DOHH2 (cell line): ENCODE data around the gene COL17A1.

ENCODE experiments used
- H3F3A ChIP-seq: fragments of 200-600 bp; sonication (generic), shearing (Covaris generic); 2 replicates; pipeline ENCODE4 v1.6.0; 2016; ENCODE audit warnings: antibody characterized with exemption, mild to moderate bottlenecking; ENCODE audit not compliant: control insufficient read depth, insufficient read depth
- H3K27ac ChIP-seq: fragments of 200-600 bp; sonication (generic); 2 replicates; pipeline ENCODE4 v1.5.1; 2014; ENCODE audit warnings: low read depth, mild to moderate bottlenecking, low read length, moderate library complexity
- H3K27me3 ChIP-seq: fragments of 200-600 bp; sonication (generic); 2 replicates; pipeline ENCODE4 v1.6.1; 2014; ENCODE audit warnings: mild to moderate bottlenecking, low read length, mixed read lengths; ENCODE audit not compliant: control insufficient read depth
- H3K36me3 ChIP-seq: fragments of 200-600 bp; sonication (generic); 2 replicates; pipeline ENCODE4 v1.6.1; 2014; ENCODE audit warnings: mild to moderate bottlenecking, low read length, moderate library complexity, mixed read lengths; ENCODE audit not compliant: control insufficient read depth
- H3K4me1 ChIP-seq: fragments of 200-600 bp; sonication (generic); 2 replicates; pipeline ENCODE4 v1.6.1; 2014; ENCODE audit warnings: mild to moderate bottlenecking, low read length, mixed read lengths; ENCODE audit not compliant: control insufficient read depth
- H3K4me2 ChIP-seq: fragments of 200-600 bp; sonication (generic); 2 replicates; pipeline ENCODE4 v1.6.0; 2014; ENCODE audit warnings: mild to moderate bottlenecking, low read length, moderate library complexity
- H3K4me3 ChIP-seq: fragments of 200-600 bp; sonication (generic); 2 replicates; pipeline ENCODE4 v1.5.1; 2014; ENCODE audit warnings: mild to moderate bottlenecking, low read length, mixed read lengths
- H3K79me2 ChIP-seq: fragments of 200-600 bp; sonication (generic); 2 replicates; pipeline ENCODE4 v1.6.1; 2014; ENCODE audit warnings: mild to moderate bottlenecking, low read length, mixed read lengths; ENCODE audit not compliant: control insufficient read depth
- H3K9me2 ChIP-seq: fragments of 200-600 bp; sonication (generic); replicated peaks from 2 replicates; pipeline ENCODE4 v1.6.1; 2014; ENCODE audit warnings: mild to moderate bottlenecking, low read length, mixed read lengths; ENCODE audit not compliant: control insufficient read depth
- H3K9me3 ChIP-seq: fragments of 200-600 bp; sonication (generic); 2 replicates; pipeline ENCODE4 v1.6.1; 2014; ENCODE audit warnings: antibody characterized with exemption, low read length, mixed read lengths; ENCODE audit not compliant: control insufficient read depth, insufficient read depth
- H4K20me1 ChIP-seq: fragments of 200-600 bp; sonication (generic); 2 replicates; pipeline ENCODE4 v1.6.0; 2014; ENCODE audit warnings: low read depth, mild to moderate bottlenecking, antibody characterized with exemption, low read length, moderate library complexity; ENCODE audit not compliant: control insufficient read depth, insufficient read depth
- EZH2phosphoT487 ChIP-seq: fragments of 200-600 bp; sonication (generic); IDR thresholded peaks from 2 replicates; pipeline ENCODE4 v1.6.1; 2017; ENCODE audit warnings: borderline replicate concordance, mild to moderate bottlenecking, antibody characterized with exemption, low read length, moderate library complexity, mixed read lengths
- TF ChIP-seq, protein P1 (sequence below): fragments of 200-600 bp; sonication (generic); IDR thresholded peaks from one replicate; pipeline ENCODE4 v1.5.1; 2014; ENCODE audit warnings: antibody characterized with exemption, mild to moderate bottlenecking, low read depth, low read length; ENCODE audit not compliant: poor library complexity, severe bottlenecking

Gene COL17A1

DNA sequence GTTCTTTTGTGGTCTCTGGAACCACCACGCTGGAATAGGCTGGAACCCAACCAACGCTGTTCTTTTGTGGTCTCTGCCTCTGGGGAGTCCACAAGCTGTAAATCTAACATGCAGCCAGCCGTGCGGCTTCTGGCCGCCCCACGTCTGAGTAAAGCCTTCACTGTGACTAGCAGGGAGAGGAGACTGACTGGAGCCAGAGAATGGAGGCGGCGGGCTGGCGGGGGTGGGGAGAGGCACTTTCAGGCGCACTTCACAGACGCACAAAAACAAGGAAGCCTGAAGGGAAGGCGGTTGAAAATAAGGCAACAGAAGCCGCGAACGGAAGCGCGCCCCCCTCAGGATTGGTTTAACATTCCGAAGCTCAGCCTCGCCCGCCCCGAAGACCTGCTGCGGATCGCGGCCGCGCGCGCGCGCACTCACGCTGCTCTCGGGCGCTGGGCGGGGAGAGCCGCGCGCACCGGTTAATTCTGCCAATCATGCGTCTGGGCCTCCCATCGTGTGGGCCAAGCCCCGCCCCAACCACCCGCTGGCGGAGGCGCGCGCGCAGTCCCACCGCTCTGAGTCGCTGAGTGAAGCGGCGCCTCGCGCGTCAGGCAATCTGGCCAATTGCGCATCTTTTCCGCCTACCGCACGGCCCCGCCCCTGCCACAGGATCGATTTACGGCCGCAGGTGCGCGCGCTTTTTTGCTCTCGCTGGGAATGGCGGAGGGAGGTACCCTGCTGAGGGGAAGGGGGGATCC is 36.0 kb upstream of the COL17A1 start, which contains the start of gene SFR1:
SFR1 (plus strand) TSS at position 687 of the 740 bp plus-strand sequence; CDS start at position 700, 13 bp downstream.
- peaks cover 5% of the 10 kb centered on the region; the same call in 1 of the 2 replicates for H3F3A ChIP-seq
- peak within 1 kb of the TSS; percentile 86 for H3K27ac ChIP-seq
- no peak for TF ChIP-seq EZH2phosphoT487
- TF ChIP-seq, protein P1, sequence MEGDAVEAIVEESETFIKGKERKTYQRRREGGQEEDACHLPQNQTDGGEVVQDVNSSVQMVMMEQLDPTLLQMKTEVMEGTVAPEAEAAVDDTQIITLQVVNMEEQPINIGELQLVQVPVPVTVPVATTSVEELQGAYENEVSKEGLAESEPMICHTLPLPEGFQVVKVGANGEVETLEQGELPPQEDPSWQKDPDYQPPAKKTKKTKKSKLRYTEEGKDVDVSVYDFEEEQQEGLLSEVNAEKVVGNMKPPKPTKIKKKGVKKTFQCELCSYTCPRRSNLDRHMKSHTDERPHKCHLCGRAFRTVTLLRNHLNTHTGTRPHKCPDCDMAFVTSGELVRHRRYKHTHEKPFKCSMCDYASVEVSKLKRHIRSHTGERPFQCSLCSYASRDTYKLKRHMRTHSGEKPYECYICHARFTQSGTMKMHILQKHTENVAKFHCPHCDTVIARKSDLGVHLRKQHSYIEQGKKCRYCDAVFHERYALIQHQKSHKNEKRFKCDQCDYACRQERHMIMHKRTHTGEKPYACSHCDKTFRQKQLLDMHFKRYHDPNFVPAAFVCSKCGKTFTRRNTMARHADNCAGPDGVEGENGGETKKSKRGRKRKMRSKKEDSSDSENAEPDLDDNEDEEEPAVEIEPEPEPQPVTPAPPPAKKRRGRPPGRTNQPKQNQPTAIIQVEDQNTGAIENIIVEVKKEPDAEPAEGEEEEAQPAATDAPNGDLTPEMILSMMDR = peak; percentile 72

DNA sequence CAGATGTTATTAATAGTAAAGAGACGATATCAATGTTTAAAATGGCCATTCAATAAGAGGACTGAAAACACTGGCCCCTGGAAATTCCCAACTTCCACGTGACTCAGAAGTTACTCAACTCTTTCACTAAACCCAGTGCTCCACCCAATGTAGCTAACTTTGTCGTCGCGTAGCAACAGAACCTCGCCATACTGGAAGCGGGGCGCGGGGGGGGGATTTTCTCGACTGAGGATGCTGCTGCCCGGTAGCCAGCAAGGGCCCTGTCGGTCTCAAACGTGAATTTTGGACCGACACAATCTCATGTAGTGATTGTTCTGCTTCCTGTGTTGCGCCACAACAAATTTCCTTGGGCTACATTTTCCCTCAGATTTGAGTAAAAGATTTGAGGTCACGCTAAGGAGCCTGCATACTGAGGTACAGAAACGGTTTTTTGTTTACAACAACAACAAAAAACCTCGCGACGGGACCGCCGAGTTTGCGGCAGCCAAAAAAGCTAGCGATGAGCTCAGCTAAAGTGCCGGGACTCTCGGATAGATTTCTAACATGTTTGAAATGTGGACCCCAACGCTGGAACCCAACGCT is 35.3 kb upstream of the COL17A1 start:
- TF ChIP-seq, protein P1 = no peak
- TF ChIP-seq EZH2phosphoT487 = no peak
- H4K20me1 ChIP-seq = no peaks in the 10 kb centered on the region
- H3K27ac ChIP-seq = peak overlapping the region; percentile 86
- no peaks in the 10 kb centered on the region for H3K9me3 ChIP-seq
- H3K4me2 ChIP-seq = peak overlapping the region; percentile 88
- H3K9me2 ChIP-seq = no peaks in the 10 kb centered on the region
- H3K4me3 ChIP-seq = peak overlapping the region; percentile 87
- peaks cover 17% of the 10 kb centered on the region for H3K79me2 ChIP-seq
- H3K27me3 ChIP-seq = no peaks in the 10 kb centered on the region
- H3F3A ChIP-seq = peaks cover 5% of the 10 kb centered on the region; the same call in 1 of the 2 replicates
- H3K4me1 ChIP-seq = peaks cover 30% of the 10 kb centered on the region
- peaks cover 22% of the 10 kb centered on the region for H3K36me3 ChIP-seq

More for the DNA sequence above, 36.0 kb upstream of the COL17A1 start, which contains the start of gene SFR1:
- Histone ChIP-seq H3K27me3 (no peaks in the 10 kb centered on the region), H4K20me1 (no peaks in the 10 kb centered on the region), H3K36me3 (peaks cover 23% of the 10 kb centered on the region), H3K9me2 (no peaks in the 10 kb centered on the region), H3K4me3 (peak within 1 kb of the TSS; percentile 95), H3K4me2 (peak within 1 kb of the TSS; percentile 88), H3K79me2 (peaks cover 17% of the 10 kb centered on the region), H3K9me3 (no peaks in the 10 kb centered on the region), H3K4me1 (peaks cover 30% of the 10 kb centered on the region)

DNA sequence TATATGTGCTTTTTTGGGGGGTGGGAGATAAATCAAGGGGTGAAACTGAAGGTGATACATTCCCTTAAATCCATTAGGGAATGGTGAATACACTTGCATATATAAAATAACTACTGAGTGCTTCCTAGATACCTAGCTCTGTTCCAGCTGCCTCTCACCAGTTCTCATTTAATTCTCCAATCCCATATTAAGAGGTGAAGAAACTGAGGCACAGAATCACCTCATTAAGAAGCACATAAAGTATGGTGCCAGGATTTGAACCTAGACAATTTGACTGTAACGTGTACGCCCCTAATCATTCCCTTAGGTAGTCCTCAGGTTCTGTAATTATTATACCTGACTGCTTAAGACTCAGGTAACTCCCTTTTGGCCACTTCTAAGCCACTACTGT is 34.8 kb upstream of the COL17A1 start:
- peaks cover 19% of the 10 kb centered on the region for H3K36me3 ChIP-seq

More for the DNA sequence above, 34.8 kb upstream of the COL17A1 start:
- Histone ChIP-seq H4K20me1 (no peaks in the 10 kb centered on the region), H3K9me2 (no peaks in the 10 kb centered on the region), H3K9me3 (no peaks in the 10 kb centered on the region), H3K4me2 (peak overlapping the region; percentile 88), H3F3A (peaks cover 5% of the 10 kb centered on the region; the same call in 1 of the 2 replicates), H3K27me3 (no peaks in the 10 kb centered on the region), H3K4me1 (peaks cover 30% of the 10 kb centered on the region), H3K27ac (peak overlapping the region; percentile 86; the same call in 1 of the 2 replicates), H3K79me2 (peaks cover 17% of the 10 kb centered on the region), H3K4me3 (peak overlapping the region; percentile 87)
- TF ChIP-seq EZH2phosphoT487 = no peak
- TF ChIP-seq, protein P1 = no peak
